K562 (cell line): ENCODE data around the gene NEMP1. TPM values are rescaled to one million over a fixed set of nuclear protein-coding genes. Genes with fewer than 3 reads are reported as not detected.

Experiments used
- ARHGAP35 ChIP-seq: fragments of 450-650 bp; IDR thresholded peaks from 2 replicates; pipeline ENCODE4 v1.6.1; 2018; ENCODE audit not compliant: partially characterized antibody
- ASH1L ChIP-seq: fragments of 450-650 bp; IDR thresholded peaks from 2 replicates; pipeline ENCODE4 v1.6.1; 2018; ENCODE audit warnings: borderline replicate concordance, mild to moderate bottlenecking, low read depth; ENCODE audit not compliant: partially characterized antibody
- BCLAF1 ChIP-seq, 2 experiments: fragments of 450-650 bp in 1 of 2; IDR thresholded peaks; 2 replicates each; pipeline ENCODE4 v1.6.1; 2011 to 2017; ENCODE audit warnings: low read depth in 2 of 2, antibody characterized with exemption in 1 of 2, borderline replicate concordance in 1 of 2, low read length in 1 of 2, mild to moderate bottlenecking in 1 of 2, mixed read lengths in 1 of 2; ENCODE audit not compliant: control insufficient read depth in 1 of 2
- CTBP1 ChIP-seq: fragments of 450-650 bp; IDR thresholded peaks from 2 replicates; pipeline ENCODE4 v1.6.1; 2016; ENCODE audit warnings: borderline replicate concordance
- DPF2 ChIP-seq: fragments of 450-650 bp; IDR thresholded peaks from 2 replicates; pipeline ENCODE4 v1.6.1; 2016
- ERF ChIP-seq: fragments of 450-650 bp; formaldehyde crosslinking; IDR thresholded peaks from 2 replicates; pipeline ENCODE4 v1.4.0; 2020; ENCODE audit warnings: mild to moderate bottlenecking, mixed read lengths
- FOSL1 ChIP-seq: fragments of 200-800 bp; sonication (Bioruptor generic); conservative IDR thresholded peaks from 2 replicates; pipeline ENCODE4 v1.6.1; 2016; ENCODE audit warnings: missing genetic modification characterization, missing compliant biosample characterization
- HCFC1 ChIP-seq: IDR thresholded peaks from 2 replicates; pipeline ENCODE4 v1.6.1; 2012; ENCODE audit warnings: low read depth, low read length, improper control_type of control experiment
- HIVEP1 ChIP-seq: fragments of 250-450 bp; sonication (Bioruptor Pico); IDR thresholded peaks from 2 replicates; pipeline ENCODE4 v1.4.0; 2020; ENCODE audit warnings: mild to moderate bottlenecking
- MEIS2 ChIP-seq: fragments of 450-650 bp; IDR thresholded peaks from 2 replicates; pipeline ENCODE4 v1.6.1; 2014; ENCODE audit warnings: mild to moderate bottlenecking; ENCODE audit not compliant: partially characterized antibody
- NR2F6 ChIP-seq: fragments of 450-650 bp; formaldehyde crosslinking; IDR thresholded peaks from 2 replicates; pipeline ENCODE4 v1.4.0; 2020; ENCODE audit warnings: mild to moderate bottlenecking
- NUFIP1 ChIP-seq: fragments of 450-650 bp; IDR thresholded peaks from 2 replicates; pipeline ENCODE4 v1.6.1; 2018; ENCODE audit not compliant: partially characterized antibody
- PPARD ChIP-seq: fragments of 250-450 bp; sonication (Bioruptor Pico); IDR thresholded peaks from 2 replicates; pipeline ENCODE4 v1.8.0; 2022; ENCODE audit warnings: inconsistent platforms, mild to moderate bottlenecking, moderate library complexity
- RAD51 ChIP-seq: fragments of 450-650 bp; IDR thresholded peaks from 2 replicates; pipeline ENCODE4 v1.7.1; 2016; ENCODE audit warnings: low read depth, mild to moderate bottlenecking, borderline replicate concordance
- TAF15 ChIP-seq: fragments of 200-400 bp; formaldehyde crosslinking; IDR thresholded peaks from 2 replicates; pipeline ENCODE4 v1.6.1; 2017; ENCODE audit warnings: mild to moderate bottlenecking, low read depth, low read length, moderate library complexity
- TCF3 ChIP-seq: sonication (generic); formaldehyde crosslinking; IDR thresholded peaks from 2 replicates; pipeline ENCODE4 v1.4.0; 2020; ENCODE audit warnings: mild to moderate bottlenecking, missing genetic modification reagents
- YBX1 ChIP-seq: fragments of 450-650 bp; IDR thresholded peaks from 2 replicates; pipeline ENCODE4 v1.7.1; 2016; ENCODE audit warnings: mild to moderate bottlenecking
- ZBTB34 ChIP-seq: fragments of 250-450 bp; sonication (Bioruptor Pico); IDR thresholded peaks from 2 replicates; pipeline ENCODE4 v1.8.0; 2021; ENCODE audit warnings: mild to moderate bottlenecking, moderate library complexity
- ZC3H11A ChIP-seq: IDR thresholded peaks from 2 replicates; pipeline ENCODE4 v1.6.1; 2012; ENCODE audit warnings: low read depth, low read length, improper control_type of control experiment
- ZNF224 ChIP-seq: sonication (generic); formaldehyde crosslinking; IDR thresholded peaks from 2 replicates; pipeline ENCODE4 v1.8.0; 2022; ENCODE audit warnings: mild to moderate bottlenecking, missing genetic modification reagents
- ZNF253 ChIP-seq: fragments of 250-450 bp; sonication (Bioruptor Pico); conservative IDR thresholded peaks from 2 replicates; pipeline ENCODE4 v1.6.1; 2021; ENCODE audit warnings: mild to moderate bottlenecking
- ZZZ3 ChIP-seq: fragments of 450-650 bp; IDR thresholded peaks from 2 replicates; pipeline ENCODE4 v1.6.1; 2016; ENCODE audit warnings: antibody characterized with exemption, mild to moderate bottlenecking, moderate library complexity
- polyA plus RNA-seq, 8 experiments: library from polyadenylated mRNA; depleted of rRNA in 4 of 8; stranded (reverse) in 5 of 8; unstranded in 3 of 8; fragments of >200 nt; fragmentation: Nextera tagmentation in 2 of 8; fragmentation: Illumina TruSeq in 1 of 8; extraction: Ambion mirVana in 2 of 8; extraction: Trizol in 1 of 8; gene quantifications; 2 replicates each; pipeline versions ENCODE4 v1.2.1 to v1.2.3, GENCODE V29; 2011 to 2014; ENCODE audit warnings: inconsistent platforms in 1 of 8, missing spikeins in 1 of 8
- total RNA-seq, 7 experiments: library from RNA; depleted of rRNA in 6 of 7; stranded (reverse); fragments of >200 nt in 6 of 7; fragmentation: Illumina TruSeq in 2 of 7; extraction: Trizol in 2 of 7; gene quantifications; 2 replicates each; pipeline versions ENCODE4 v1.2.1 to v1.2.3, GENCODE V29; 2011 to 2021; ENCODE audit warnings: low replicate concordance in 1 of 7
- TF ChIP-seq, protein P1 (sequence below): fragments of 250-450 bp; sonication (Bioruptor Pico); IDR thresholded peaks from 2 replicates; pipeline ENCODE4 v1.4.0; 2020; ENCODE audit warnings: mild to moderate bottlenecking, moderate library complexity, borderline replicate concordance

The NEMP1 gene
- total and polyA plus RNA-seq, 9 of the 15 experiments (the other 6 are each of a cell fraction or from before 2014, with no cell fraction given): 9.5 to 82.2 (median 41.2) TPM

DNA sequence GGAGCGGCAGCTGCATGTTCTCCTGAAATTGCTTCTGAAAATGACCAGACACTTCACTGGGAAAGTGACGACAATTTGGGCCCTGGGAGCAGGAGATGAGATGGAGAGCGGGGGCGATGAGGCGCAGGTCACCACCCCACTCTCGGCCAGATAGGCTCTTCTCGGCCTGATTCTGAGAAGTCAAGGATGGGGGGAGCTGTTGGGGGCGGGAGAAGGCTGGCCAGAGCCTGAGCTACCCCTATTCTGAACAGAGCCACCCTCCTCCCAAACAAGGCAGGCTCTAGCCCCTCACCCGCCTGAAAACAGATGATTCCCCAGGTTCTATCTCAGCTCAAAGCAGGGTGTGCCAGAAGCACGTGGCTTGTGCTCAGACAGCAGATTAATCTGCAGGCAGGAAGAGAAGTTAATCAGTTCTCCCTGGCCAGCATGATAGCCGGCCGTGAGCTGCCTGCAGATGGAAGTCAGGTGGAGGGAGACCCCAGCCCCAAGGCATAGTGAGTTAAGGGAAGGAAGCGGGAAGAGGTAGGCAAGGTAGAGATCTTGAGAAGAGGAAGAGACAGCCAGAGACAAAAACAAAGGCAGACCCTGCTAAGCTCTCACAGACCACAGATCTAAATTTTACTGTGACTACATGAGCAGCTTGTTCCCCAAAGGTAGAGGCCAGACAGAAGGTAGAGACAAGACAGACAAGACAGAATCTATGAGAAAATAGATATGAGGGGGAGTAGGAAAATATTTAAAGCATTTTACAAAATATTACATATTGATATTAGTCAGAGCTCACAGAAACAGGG is 51.4 kb downstream of the NEMP1 start (continued):
- TF ChIP-seq BCLAF1 (IDR thresholded peaks at IDR 0.05; ENCODE audit: borderline replicate concordance in 1 of 2, control insufficient read depth in 1 of 2, low read depth in 2 of 2, low read length in 1 of 2) (no peak), FOSL1 (tag) (peak; percentile 23; the same call in 1 of the 2 replicates), MEIS2 (peak; percentile 65), CTBP1 (no peak; the same call in 1 of the 2 replicates), TCF3 (CRISPR knock-in tag) (peak; percentile 23; the same call in 1 of the 2 replicates), ZBTB34 (CRISPR knock-in tag) (no peak), YBX1 (no peak), ARHGAP35 (no peak), ASH1L (no peak), TAF15 (no peak), ZC3H11A (no peak), ZZZ3 (no peak), ZNF253 (CRISPR knock-in tag) (no peak), HIVEP1 (no peak), NUFIP1 (no peak), ZNF224 (CRISPR knock-in tag) (no peak), HCFC1 (no peak), ERF (no peak), PPARD (CRISPR knock-in tag) (no peak), RAD51 (peak; percentile 25; the same call in 1 of the 2 replicates), DPF2 (peak; percentile 70), NR2F6 (CRISPR knock-in tag) (no peak)
- TF ChIP-seq, protein P1, sequence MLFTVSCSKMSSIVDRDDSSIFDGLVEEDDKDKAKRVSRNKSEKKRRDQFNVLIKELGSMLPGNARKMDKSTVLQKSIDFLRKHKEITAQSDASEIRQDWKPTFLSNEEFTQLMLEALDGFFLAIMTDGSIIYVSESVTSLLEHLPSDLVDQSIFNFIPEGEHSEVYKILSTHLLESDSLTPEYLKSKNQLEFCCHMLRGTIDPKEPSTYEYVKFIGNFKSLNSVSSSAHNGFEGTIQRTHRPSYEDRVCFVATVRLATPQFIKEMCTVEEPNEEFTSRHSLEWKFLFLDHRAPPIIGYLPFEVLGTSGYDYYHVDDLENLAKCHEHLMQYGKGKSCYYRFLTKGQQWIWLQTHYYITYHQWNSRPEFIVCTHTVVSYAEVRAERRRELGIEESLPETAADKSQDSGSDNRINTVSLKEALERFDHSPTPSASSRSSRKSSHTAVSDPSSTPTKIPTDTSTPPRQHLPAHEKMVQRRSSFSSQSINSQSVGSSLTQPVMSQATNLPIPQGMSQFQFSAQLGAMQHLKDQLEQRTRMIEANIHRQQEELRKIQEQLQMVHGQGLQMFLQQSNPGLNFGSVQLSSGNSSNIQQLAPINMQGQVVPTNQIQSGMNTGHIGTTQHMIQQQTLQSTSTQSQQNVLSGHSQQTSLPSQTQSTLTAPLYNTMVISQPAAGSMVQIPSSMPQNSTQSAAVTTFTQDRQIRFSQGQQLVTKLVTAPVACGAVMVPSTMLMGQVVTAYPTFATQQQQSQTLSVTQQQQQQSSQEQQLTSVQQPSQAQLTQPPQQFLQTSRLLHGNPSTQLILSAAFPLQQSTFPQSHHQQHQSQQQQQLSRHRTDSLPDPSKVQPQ: 0 out of 2 replicates have a peak, but pooled peaks have one; percentile 25
